ENCODE measurements around the gene SHC3. TPM values are rescaled to one million over a fixed set of nuclear protein-coding genes. Genes with fewer than 3 reads are reported as not detected.

The SHC3 gene
- total RNA-seq, 4 donors from 2014 or later: 0.38 to 9.3 (median 4.4) TPM

DNA sequence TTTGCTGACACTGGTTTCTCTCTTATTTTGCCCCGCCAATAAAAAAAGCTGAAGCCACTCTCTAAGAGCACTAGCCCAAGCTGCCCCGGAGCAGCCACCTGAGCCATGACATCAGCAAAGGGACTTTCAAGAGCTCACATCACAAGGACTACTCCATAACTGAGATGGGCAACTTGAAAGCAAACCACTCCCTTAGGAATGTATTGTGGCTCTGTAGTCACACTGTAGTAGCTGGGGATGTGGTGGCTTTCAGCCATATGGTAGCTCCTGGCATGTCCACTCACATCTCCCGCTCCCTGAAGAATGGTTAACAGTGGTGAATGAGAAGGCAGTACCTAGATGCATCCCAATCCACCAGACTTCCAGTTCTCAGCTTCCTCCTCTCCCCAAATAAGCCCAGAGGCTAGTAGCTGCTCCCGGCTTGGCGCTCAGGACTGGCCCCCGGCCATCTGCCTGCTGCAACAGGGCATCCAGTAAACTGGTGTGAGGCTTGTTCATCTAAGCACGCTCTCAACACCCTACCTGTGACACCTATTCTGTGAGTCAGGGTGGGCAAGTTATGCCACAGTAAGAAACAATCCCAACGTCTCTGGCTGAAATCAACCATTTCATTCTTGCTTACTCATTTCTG, 123.6 kb downstream of the SHC3 start:
- Histone ChIP-seq H3K36me3 (no peaks in the 10 kb centered on the region), H3K9me3 (no peaks in the 10 kb centered on the region), H3K27ac (no peak overlapping the region), H3K4me3 (no peak overlapping the region), H3K27me3 (no peaks in the 10 kb centered on the region), H3K4me1 (no peaks in the 10 kb centered on the region)
- intact Hi-C loops (cut with DNase I): no loop called here
- TF ChIP-seq, protein P1, sequence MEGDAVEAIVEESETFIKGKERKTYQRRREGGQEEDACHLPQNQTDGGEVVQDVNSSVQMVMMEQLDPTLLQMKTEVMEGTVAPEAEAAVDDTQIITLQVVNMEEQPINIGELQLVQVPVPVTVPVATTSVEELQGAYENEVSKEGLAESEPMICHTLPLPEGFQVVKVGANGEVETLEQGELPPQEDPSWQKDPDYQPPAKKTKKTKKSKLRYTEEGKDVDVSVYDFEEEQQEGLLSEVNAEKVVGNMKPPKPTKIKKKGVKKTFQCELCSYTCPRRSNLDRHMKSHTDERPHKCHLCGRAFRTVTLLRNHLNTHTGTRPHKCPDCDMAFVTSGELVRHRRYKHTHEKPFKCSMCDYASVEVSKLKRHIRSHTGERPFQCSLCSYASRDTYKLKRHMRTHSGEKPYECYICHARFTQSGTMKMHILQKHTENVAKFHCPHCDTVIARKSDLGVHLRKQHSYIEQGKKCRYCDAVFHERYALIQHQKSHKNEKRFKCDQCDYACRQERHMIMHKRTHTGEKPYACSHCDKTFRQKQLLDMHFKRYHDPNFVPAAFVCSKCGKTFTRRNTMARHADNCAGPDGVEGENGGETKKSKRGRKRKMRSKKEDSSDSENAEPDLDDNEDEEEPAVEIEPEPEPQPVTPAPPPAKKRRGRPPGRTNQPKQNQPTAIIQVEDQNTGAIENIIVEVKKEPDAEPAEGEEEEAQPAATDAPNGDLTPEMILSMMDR (IDR thresholded peaks at IDR 0.05): no peak
- TF ChIP-seq POLR2A (IDR thresholded peaks at IDR 0.05): no peak
- 70 to 74% methylated on average over 5 to 6 of the region's 8 CpGs for WGBS, 2 donors
- no peak for DNase-seq

DNA sequence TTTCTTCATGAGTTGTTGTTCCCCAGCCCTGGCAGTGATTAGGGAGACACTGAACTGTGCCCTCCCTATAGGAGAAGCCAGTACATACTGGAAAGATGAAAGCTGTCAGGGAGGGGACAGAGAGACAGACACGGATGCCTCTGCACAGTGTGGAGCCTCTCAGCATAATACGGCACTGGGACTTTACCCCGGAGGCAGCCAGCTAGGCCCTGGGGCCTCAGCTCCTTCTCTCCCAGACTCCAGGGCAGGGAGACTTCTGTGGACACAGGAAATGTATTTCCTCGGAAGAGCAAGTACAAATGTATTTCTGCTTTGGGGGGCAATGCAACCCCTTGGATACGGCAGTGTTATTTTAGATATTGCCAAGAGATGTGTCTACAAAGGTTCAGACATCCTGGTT, 125.3 kb downstream of the SHC3 start:
- DNase-seq: no peak
- Histone ChIP-seq H3K4me1 (no peaks in the 10 kb centered on the region), H3K4me3 (no peak overlapping the region), H3K27ac (no peak overlapping the region), H3K36me3 (no peaks in the 10 kb centered on the region), H3K27me3 (no peaks in the 10 kb centered on the region), H3K9me3 (no peaks in the 10 kb centered on the region)
- TF ChIP-seq, protein P1 (IDR thresholded peaks at IDR 0.05): no peak
- no peak for TF ChIP-seq POLR2A (IDR thresholded peaks at IDR 0.05)
- intact Hi-C loops (cut with DNase I): no loop called here
- WGBS, 2 donors: 89 to 94% methylated on average over 4 to 5 of the region's 5 CpGs

DNA sequence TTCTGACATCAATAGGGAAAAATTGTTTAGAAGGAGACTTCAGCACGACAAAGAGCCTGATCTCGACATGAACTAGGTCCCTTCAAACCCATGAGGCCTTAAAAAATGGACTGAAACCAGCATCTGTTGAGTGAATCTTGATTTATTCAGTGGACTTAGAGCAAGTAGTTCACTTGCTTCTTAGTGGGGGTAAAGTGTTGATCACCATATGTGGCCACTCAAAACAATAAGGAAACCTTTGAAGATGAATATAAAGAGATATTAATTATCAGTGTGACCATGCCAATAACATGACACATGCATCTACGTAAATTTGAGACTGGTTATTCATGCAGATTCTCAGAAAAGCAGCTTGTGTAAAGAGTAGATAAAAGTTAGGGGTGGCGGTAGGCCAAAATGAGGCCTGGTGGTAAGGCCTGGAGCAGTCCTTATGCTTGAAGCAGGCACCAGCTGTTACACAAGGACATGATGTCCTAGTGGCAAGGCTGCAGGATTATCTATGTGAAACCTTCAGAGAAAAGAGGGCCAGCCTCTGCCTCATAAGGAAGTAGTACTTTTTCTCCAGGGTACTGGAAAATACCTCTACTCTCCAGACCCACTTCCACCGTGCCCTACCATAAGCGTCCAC, 126.0 kb downstream of the SHC3 start:
- H3K27ac ChIP-seq: no peak overlapping the region
- H3K9me3 ChIP-seq: no peaks in the 10 kb centered on the region
- H3K4me3 ChIP-seq: no peak overlapping the region
- 76 to 88% methylated on average over 4 to 6 of the region's 6 CpGs for WGBS, 2 donors
- H3K27me3 ChIP-seq: no peaks in the 10 kb centered on the region
- H3K4me1 ChIP-seq: no peaks in the 10 kb centered on the region
- DNase-seq: no peak
- H3K36me3 ChIP-seq: no peaks in the 10 kb centered on the region
- no peak for TF ChIP-seq POLR2A (IDR thresholded peaks at IDR 0.05)
- TF ChIP-seq, protein P1 (IDR thresholded peaks at IDR 0.05): no peak
- intact Hi-C loops (cut with DNase I): no loop called here

DNA sequence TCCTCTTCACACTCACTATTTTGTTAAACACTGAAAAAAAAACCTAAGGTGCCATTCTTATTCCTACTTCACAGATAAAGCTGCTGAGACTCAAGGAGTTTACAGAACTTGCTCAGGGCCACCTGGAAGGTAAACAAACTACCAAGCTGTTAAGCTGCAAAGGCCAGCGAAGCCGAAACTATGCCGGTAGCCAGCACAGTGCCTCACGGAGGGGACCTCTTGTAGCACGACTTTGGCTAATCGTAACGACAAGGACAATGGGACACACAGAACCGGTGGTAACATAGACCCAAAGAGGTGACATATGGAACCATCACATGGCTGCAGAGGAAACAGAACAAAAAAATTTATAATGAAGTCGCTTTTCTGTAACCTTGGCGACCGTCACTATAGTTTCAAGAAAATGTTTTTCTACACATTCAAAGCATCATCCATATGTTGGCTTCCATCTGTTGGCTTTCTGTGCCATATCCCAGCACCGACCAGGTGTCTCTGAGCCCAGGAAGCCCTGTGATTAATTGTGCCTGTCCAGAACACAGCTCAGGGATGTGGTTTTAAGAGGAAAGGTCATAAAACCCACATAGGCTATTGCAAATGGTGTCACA, 127.1 kb downstream of the SHC3 start:
- no peak for TF ChIP-seq POLR2A (IDR thresholded peaks at IDR 0.05)
- TF ChIP-seq, protein P1 (IDR thresholded peaks at IDR 0.05): no peak

DNA sequence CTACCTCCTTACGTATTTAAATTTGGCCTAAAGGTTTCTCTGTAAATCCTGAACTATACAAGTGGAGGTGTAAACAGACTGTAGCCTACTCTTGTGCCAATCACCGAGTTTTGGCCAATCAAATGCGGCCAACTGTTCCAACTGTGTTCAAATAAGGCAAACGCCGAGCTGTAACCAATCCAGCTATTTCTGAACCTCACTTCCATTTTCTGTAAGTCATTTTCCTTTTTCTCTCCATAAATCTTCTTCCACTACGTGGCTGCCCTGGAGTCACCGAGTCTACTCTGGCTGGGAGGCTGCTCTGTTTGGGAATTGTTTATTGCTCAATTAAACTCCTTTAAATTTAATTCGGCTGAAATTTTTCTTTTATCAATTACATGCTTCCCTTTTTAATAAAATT, 129.0 kb downstream of the SHC3 start:
- no peak for DNase-seq
- no peaks in the 10 kb centered on the region for H3K27me3 ChIP-seq
- H3K9me3 ChIP-seq: no peaks in the 10 kb centered on the region
- intact Hi-C loops (cut with DNase I): no loop called here
- TF ChIP-seq, protein P1 (IDR thresholded peaks at IDR 0.05): no peak
- TF ChIP-seq POLR2A (IDR thresholded peaks at IDR 0.05): no peak
- no peaks in the 10 kb centered on the region for H3K4me1 ChIP-seq
- H3K36me3 ChIP-seq: no peaks in the 10 kb centered on the region
- 83 to 86% methylated on average over 8 of the region's 8 CpGs for WGBS, 2 donors
- no peak overlapping the region for H3K27ac ChIP-seq
- H3K4me3 ChIP-seq: no peak overlapping the region

More for the DNA sequence above, 127.1 kb downstream of the SHC3 start:
- Histone ChIP-seq H3K27ac (no peak overlapping the region), H3K9me3 (no peaks in the 10 kb centered on the region), H3K4me1 (no peaks in the 10 kb centered on the region), H3K36me3 (no peaks in the 10 kb centered on the region), H3K27me3 (no peaks in the 10 kb centered on the region), H3K4me3 (no peak overlapping the region)
- intact Hi-C loops (cut with DNase I): no loop called here
- WGBS, 2 donors: 91 to 92% methylated on average over 12 of the region's 12 CpGs
- DNase-seq: no peak

Data from esophagus squamous epithelium (tissue), 5 donors.